Liver (tissue), 3 donors: ENCODE measurements around the gene PHF2.

ENCODE experiments used
- JUND ChIP-seq, 2 donors: IDR thresholded peaks; 2 replicates each; pipeline ENCODE4 v1.6.1; 2016; ENCODE audit warnings: antibody characterized with exemption in 2 of 2
- SP1 ChIP-seq: IDR thresholded peaks from 2 replicates; pipeline ENCODE4 v1.6.1; 2018; ENCODE audit warnings: antibody characterized with exemption, mild to moderate bottlenecking
- TF ChIP-seq, protein P1 (sequence below): fragments of 150-350 bp; IDR thresholded peaks from 2 replicates; pipeline ENCODE4 v1.5.1; 2017; ENCODE audit warnings: improper control_type of control experiment, low read depth, low read length; ENCODE audit not compliant: missing input control
- TF ChIP-seq, protein P2 (sequence below): IDR thresholded peaks from 2 replicates; pipeline ENCODE4 v1.6.1; 2016; ENCODE audit warnings: antibody characterized with exemption
- donor health status: healthy.
- donor health status: healthy.

DNA sequence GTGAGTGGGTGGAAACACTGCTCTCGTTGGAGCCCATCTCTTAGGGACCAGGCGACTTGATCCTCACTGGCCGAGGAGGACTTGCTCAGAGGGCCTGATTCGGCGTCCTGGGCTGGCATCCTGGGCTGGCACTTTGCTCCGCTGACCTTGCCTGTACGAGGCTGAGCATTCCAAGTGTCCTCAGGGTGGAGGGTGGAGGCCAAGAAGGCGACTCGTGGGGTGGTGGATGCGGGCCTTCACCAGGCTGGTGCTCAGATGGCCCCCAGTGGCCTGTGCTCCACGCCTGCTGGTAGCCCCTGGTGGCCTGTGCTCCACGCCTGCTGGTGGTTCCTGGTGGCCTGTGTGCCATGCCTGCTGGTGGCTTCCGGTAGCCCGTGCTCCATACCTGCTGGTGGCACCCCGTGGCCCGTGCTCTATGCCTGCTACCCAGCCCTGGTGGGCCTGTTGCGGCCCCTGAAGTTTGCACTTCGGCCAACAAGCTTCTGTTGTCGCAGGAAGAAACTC, 42.9 kb downstream of the PHF2 start:
- TF ChIP-seq, protein P1, sequence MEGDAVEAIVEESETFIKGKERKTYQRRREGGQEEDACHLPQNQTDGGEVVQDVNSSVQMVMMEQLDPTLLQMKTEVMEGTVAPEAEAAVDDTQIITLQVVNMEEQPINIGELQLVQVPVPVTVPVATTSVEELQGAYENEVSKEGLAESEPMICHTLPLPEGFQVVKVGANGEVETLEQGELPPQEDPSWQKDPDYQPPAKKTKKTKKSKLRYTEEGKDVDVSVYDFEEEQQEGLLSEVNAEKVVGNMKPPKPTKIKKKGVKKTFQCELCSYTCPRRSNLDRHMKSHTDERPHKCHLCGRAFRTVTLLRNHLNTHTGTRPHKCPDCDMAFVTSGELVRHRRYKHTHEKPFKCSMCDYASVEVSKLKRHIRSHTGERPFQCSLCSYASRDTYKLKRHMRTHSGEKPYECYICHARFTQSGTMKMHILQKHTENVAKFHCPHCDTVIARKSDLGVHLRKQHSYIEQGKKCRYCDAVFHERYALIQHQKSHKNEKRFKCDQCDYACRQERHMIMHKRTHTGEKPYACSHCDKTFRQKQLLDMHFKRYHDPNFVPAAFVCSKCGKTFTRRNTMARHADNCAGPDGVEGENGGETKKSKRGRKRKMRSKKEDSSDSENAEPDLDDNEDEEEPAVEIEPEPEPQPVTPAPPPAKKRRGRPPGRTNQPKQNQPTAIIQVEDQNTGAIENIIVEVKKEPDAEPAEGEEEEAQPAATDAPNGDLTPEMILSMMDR = no peak
- TF ChIP-seq, protein P2, sequence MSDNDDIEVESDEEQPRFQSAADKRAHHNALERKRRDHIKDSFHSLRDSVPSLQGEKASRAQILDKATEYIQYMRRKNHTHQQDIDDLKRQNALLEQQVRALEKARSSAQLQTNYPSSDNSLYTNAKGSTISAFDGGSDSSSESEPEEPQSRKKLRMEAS = no peak
- TF ChIP-seq SP1 (no peak), JUND (IDR thresholded peaks at IDR 0.05) (no peak)
